HEK293 (cell line): ENCODE measurements around the gene SEMA4D.

ENCODE experiments used
- CTCF ChIP-seq: fragments of 450-650 bp; formaldehyde crosslinking; IDR thresholded peaks from 2 replicates; pipeline ENCODE4 v1.5.1; 2016; ENCODE audit warnings: missing biosample characterization, missing genetic modification characterization
- ZBTB1 ChIP-seq: fragments of 450-650 bp; formaldehyde crosslinking; IDR thresholded peaks from 2 replicates; pipeline ENCODE4 v1.5.1; 2016; ENCODE audit warnings: missing biosample characterization, missing genetic modification characterization
- ZNF155 ChIP-seq: fragments of 450-650 bp; formaldehyde crosslinking; IDR thresholded peaks from 2 replicates; pipeline ENCODE4 v1.5.1; 2016; ENCODE audit warnings: missing biosample characterization, missing genetic modification characterization
- ZNF23 ChIP-seq: fragments of 450-650 bp; formaldehyde crosslinking; IDR thresholded peaks from 2 replicates; pipeline ENCODE4 v1.5.1; 2016; ENCODE audit warnings: missing biosample characterization, missing genetic modification characterization, borderline replicate concordance
- ZNF24 ChIP-seq: fragments of 450-650 bp; formaldehyde crosslinking; IDR thresholded peaks from 2 replicates; pipeline ENCODE4 v1.5.1; 2016; ENCODE audit warnings: missing biosample characterization, missing genetic modification characterization

DNA sequence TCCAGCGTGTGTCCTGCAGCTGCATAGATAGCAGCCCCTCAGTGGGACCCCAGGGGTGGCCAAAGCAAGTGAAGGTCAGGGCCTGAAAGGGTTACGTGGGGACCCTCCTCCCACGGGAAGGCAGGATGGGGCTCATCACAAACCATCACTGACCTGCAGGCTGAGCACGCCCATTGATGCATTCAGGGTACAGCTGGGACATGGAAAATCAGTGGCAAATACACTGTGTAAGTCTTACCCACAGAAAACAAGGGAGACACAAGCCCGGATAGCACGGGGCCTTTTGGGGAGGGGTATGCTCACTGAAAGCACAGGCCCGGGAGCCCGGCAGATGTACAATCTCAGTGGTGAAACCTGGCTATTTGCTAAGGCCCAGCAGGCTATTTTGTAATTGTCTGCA, 49.1 kb downstream of the SEMA4D start:
- TF ChIP-seq ZNF24 (tag by site-specific recombination) = no peak
- TF ChIP-seq ZBTB1 (tag by site-specific recombination) = no peak
- no peak for TF ChIP-seq CTCF (tag by site-specific recombination)
- no peak for TF ChIP-seq ZNF155 (tag by site-specific recombination)
- no peak for TF ChIP-seq ZNF23 (tag by site-specific recombination)
